SK-N-SH (cell line): ENCODE results near the gene NOL4L. TPM values are rescaled to one million over a fixed set of nuclear protein-coding genes. Genes with fewer than 3 reads are reported as not detected.
A peak's percentile ranks its signal among the peaks of the same experiment; 100 is the strongest.

ENCODE experiments used
- CTCF ChIA-PET: fragments of 300-600, 350-600 bp; formaldehyde crosslinking; extraction: SDS; loops from one replicate; lab custom pipeline; 2021; lab: Yijun Ruan, JAX
- POLR2A ChIA-PET: fragments of 350-600 bp; sonication (Branson Sonifier 250); formaldehyde crosslinking; extraction: SDS; loops from one replicate; lab custom pipeline; 2020; ENCODE audit warnings: antibody characterized with exemption, inconsistent platforms; lab: Yijun Ruan, JAX
- DNase-seq: peaks from one replicate; pipeline ENCODE4 v3.0.0; 2012
- H2AFZ ChIP-seq: fragments of 200-600 bp; sonication (generic); 2 replicates; pipeline ENCODE4 v1.8.1; 2016; ENCODE audit warnings: antibody characterized with exemption, mild to moderate bottlenecking, low read depth
- H3F3A ChIP-seq: fragments of 200-600 bp; sonication (generic); replicated peaks from 2 replicates; pipeline ENCODE3; 2016; ENCODE audit warnings: antibody characterized with exemption, mild to moderate bottlenecking; ENCODE audit not compliant: insufficient read depth
- H3K27ac ChIP-seq, 2 experiments: fragments of 200-500 bp in 1 of 2; fragments of 200-600 bp in 1 of 2; sonication (Bioruptor generic) in 1 of 2; sonication (generic), shearing (Covaris generic) in 1 of 2; 2 replicates each; pipeline versions ENCODE4 v1.5.1 to v1.6.1; 2014 to 2016; ENCODE audit warnings: low read depth in 2 of 2, inconsistent platforms in 1 of 2, low read length in 1 of 2, mild to moderate bottlenecking in 1 of 2, mixed read lengths in 1 of 2
- H3K27me3 ChIP-seq: fragments of 200-600 bp; sonication (generic), shearing (Covaris generic); 2 replicates; pipeline ENCODE4 v1.6.1; 2016; ENCODE audit warnings: mixed run types; ENCODE audit not compliant: insufficient read depth
- H3K36me3 ChIP-seq, 2 experiments: fragments of 200-500 bp in 1 of 2; fragments of 200-600 bp in 1 of 2; sonication (Bioruptor generic) in 1 of 2; sonication (generic) in 1 of 2; replicated peaks in 1 of 2; 2 replicates each; pipeline versions ENCODE3 to v1.5.1; 2014 to 2016; ENCODE audit warnings: low read length in 1 of 2, mild to moderate bottlenecking in 1 of 2; ENCODE audit not compliant: insufficient read depth in 2 of 2, control insufficient read depth in 1 of 2
- H3K4me1 ChIP-seq, 2 experiments: fragments of 200-500 bp in 1 of 2; fragments of 200-600 bp in 1 of 2; sonication (Bioruptor generic) in 1 of 2; sonication (generic), shearing (Covaris generic) in 1 of 2; 2 replicates each; pipeline versions ENCODE4 v1.5.1 to v1.6.1; 2014 to 2016; ENCODE audit warnings: low read depth in 1 of 2, low read length in 1 of 2, mixed run types in 1 of 2; ENCODE audit not compliant: insufficient read depth in 2 of 2, control insufficient read depth in 1 of 2
- H3K4me2 ChIP-seq: fragments of 200-600 bp; sonication (generic), shearing (Covaris generic); 2 replicates; pipeline ENCODE4 v1.6.1; 2017; ENCODE audit warnings: mixed run types
- H3K4me3 ChIP-seq, 2 experiments: fragments of 200-500 bp in 1 of 2; fragments of 200-600 bp in 1 of 2; sonication (Bioruptor generic) in 1 of 2; sonication (generic), shearing (Covaris generic) in 1 of 2; 2 replicates each; pipeline versions ENCODE4 v1.5.1 to v1.8.1; 2014 to 2016; ENCODE audit warnings: low read depth in 2 of 2, inconsistent platforms in 1 of 2, low read length in 1 of 2, mild to moderate bottlenecking in 1 of 2, mixed read lengths in 1 of 2, moderate library complexity in 1 of 2
- H3K79me2 ChIP-seq: fragments of 200-600 bp; sonication (generic); 2 replicates; pipeline ENCODE4 v1.8.1; 2017; ENCODE audit warnings: mild to moderate bottlenecking; ENCODE audit not compliant: insufficient read depth
- H3K9ac ChIP-seq: fragments of 200-600 bp; sonication (generic); 2 replicates; pipeline ENCODE4 v1.6.1; 2017; ENCODE audit warnings: mixed run types
- H3K9me2 ChIP-seq: fragments of 200-600 bp; sonication (generic); 2 replicates; pipeline ENCODE4 v1.6.1; 2017; ENCODE audit warnings: mixed run types
- H3K9me3 ChIP-seq: fragments of 200-600 bp; sonication (generic); 2 replicates; pipeline ENCODE4 v1.6.1; 2017; ENCODE audit warnings: mixed run types, mild to moderate bottlenecking, moderate library complexity
- H4K20me1 ChIP-seq: fragments of 200-600 bp; sonication (generic); 2 replicates; pipeline ENCODE4 v1.6.1; 2017; ENCODE audit warnings: mild to moderate bottlenecking, mixed run types; ENCODE audit not compliant: insufficient read depth
- CHD2 ChIP-seq: fragments of 150-350 bp; IDR thresholded peaks from 2 replicates; pipeline ENCODE4 v1.6.1; 2018; ENCODE audit warnings: low read length; ENCODE audit not compliant: partially characterized antibody
- ELF1 ChIP-seq: IDR thresholded peaks from 2 replicates; pipeline ENCODE4 v1.4.0; 2012
- EP300 ChIP-seq, 2 experiments: IDR thresholded peaks; 2 replicates each; pipeline versions ENCODE4 v1.4.0 to v1.6.1; 2012; ENCODE audit warnings: borderline replicate concordance in 1 of 2, low read depth in 1 of 2, low read length in 1 of 2
- GABPA ChIP-seq: IDR thresholded peaks from 2 replicates; pipeline ENCODE4 v1.4.0; 2012; ENCODE audit warnings: low read depth, mild to moderate bottlenecking
- MXI1 ChIP-seq: IDR thresholded peaks from 2 replicates; pipeline ENCODE4 v1.6.1; 2012; ENCODE audit warnings: mild to moderate bottlenecking, low read depth, low read length, improper control_type of control experiment
- NFIC ChIP-seq: IDR thresholded peaks from 2 replicates; pipeline ENCODE4 v1.4.0; 2012; ENCODE audit warnings: borderline replicate concordance
- RAD21 ChIP-seq: IDR thresholded peaks from 2 replicates; pipeline ENCODE4 v1.6.1; 2012; ENCODE audit warnings: mild to moderate bottlenecking, low read length
- RXRA ChIP-seq: IDR thresholded peaks from 2 replicates; pipeline ENCODE4 v1.4.0; 2012; ENCODE audit warnings: low read depth, mild to moderate bottlenecking, borderline replicate concordance
- TAF1 ChIP-seq: IDR thresholded peaks from 2 replicates; pipeline ENCODE4 v1.6.1; 2012; ENCODE audit warnings: low read depth, mild to moderate bottlenecking, low read length, moderate library complexity, borderline replicate concordance
- TCF12 ChIP-seq: IDR thresholded peaks from 2 replicates; pipeline ENCODE4 v1.4.0; 2012
- WGBS: methylation state at CpG from one replicate; pipeline ENCODE4 v1.1.6; 2017; ENCODE audit warnings: low lambda C conversion rate; 5-methylcytosine and 5-hydroxymethylcytosine counted together
- polyA plus RNA-seq, 3 experiments: library from polyadenylated mRNA; depleted of rRNA; stranded (reverse); fragments of >200 nt; gene quantifications; 2 replicates each; pipeline ENCODE4 v1.2.3, GENCODE V29; 2012
- TF ChIP-seq, protein P1 (sequence below): IDR thresholded peaks from 2 replicates; pipeline ENCODE4 v1.4.0; 2012; ENCODE audit warnings: low read depth
- TF ChIP-seq, protein P2 (sequence below): IDR thresholded peaks from 2 replicates; pipeline ENCODE4; 2012
- TF ChIP-seq, protein P3 (sequence below): IDR thresholded peaks from 2 replicates; pipeline ENCODE4 v1.4.0; 2012; ENCODE audit warnings: low read depth, borderline replicate concordance
- TF ChIP-seq, protein P4 (sequence below): IDR thresholded peaks from 2 replicates; pipeline ENCODE4 v1.6.1; 2012; ENCODE audit warnings: mild to moderate bottlenecking, low read depth, low read length, moderate library complexity

NOL4L gene
- polyA plus RNA-seq, 1 of the 3 experiments (the other 2 are of a cell fraction), result 14.3 TPM

DNA sequence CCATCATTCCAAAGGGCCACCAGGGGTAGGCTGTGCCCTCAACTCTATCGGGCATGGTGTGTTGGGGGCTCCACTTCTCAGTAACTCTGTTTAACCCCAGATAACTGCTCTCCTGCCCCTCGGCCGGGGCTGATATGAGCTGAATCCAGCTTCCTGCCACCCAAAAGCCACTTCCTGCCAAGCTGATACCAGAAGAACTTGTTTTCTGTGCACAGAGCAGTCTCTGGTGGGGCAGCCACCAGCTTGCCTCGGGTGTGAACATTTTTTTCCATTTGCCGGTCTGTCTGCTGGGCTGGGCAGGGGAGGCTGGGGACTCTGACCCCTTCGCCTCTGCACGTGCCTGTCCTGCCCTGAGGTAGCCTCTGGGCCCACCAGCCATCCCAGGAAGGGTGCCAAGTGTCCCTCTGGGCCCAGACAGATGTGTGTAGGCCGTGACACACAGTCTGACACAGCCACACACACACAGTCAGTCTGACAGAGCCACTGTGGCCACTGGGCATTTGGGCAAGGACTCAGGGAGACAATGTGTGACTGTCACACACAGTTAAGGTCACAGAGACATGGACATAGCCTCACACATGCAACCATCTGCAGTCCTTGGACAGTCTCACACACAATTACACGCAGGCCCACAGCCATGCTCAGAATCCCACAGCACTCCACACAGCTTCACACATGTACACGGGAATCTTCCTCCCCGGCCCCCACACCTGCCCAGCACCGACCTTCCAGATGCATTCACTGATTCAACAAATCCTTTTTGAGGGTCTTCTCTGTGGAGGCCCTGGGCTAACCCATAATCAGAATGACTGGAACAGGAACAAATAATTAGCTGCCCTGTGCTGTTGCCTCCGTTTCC lies 45.1 kb downstream of the NOL4L start (continued):
- no peak for TF ChIP-seq CHD2
- TF ChIP-seq, protein P1, sequence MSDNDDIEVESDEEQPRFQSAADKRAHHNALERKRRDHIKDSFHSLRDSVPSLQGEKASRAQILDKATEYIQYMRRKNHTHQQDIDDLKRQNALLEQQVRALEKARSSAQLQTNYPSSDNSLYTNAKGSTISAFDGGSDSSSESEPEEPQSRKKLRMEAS, result no peak
- TF ChIP-seq, protein P2, sequence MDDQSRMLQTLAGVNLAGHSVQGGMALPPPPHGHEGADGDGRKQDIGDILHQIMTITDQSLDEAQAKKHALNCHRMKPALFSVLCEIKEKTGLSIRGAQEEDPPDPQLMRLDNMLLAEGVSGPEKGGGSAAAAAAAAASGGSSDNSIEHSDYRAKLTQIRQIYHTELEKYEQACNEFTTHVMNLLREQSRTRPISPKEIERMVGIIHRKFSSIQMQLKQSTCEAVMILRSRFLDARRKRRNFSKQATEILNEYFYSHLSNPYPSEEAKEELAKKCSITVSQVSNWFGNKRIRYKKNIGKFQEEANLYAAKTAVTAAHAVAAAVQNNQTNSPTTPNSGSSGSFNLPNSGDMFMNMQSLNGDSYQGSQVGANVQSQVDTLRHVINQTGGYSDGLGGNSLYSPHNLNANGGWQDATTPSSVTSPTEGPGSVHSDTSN, result no peak
- TF ChIP-seq, protein P3, sequence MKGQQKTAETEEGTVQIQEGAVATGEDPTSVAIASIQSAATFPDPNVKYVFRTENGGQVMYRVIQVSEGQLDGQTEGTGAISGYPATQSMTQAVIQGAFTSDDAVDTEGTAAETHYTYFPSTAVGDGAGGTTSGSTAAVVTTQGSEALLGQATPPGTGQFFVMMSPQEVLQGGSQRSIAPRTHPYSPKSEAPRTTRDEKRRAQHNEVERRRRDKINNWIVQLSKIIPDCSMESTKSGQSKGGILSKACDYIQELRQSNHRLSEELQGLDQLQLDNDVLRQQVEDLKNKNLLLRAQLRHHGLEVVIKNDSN, result no peak
- no peak for TF ChIP-seq ELF1
- no peak for TF ChIP-seq RXRA

DNA sequence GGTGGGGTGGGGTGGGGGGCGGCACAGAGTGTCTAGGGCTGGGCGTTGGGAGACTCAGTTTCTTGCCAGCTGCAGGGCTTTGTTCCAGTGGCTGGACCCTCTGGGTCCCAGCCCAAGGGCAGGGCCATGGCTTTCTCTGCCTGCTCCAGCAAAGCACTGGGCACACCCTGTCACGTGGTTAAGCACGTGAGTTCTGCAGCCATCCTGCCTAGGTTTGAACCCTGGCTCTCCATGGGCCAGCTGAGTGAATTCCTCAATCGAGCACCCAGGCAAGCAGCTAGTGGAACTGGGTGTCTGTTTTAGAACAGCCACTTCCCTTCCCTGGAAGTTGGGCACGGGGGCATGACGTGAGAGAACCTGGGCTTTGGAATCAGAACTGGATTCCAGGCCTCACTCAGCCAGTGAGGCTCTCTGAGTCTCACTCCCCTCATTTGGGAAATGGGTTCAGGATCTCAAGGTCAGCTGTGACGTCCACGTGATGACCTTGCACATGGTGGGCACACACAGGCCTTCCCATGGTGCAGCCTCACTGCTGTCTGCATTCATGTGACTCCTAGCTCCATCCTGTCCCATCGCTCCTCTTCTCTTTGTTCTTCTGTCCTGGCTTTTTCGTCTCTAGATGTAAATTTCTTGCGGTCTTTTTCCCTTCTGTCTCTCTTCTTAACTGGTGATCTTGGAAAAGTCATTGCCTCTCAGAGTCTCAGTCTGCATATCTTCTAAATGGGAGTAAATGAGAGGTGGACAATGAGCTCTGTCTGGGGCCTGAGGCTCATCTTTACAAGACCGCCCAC lies 45.9 kb downstream of the NOL4L start:
- Histone ChIP-seq H3K9me3 (no peaks in the 10 kb centered on the region), H3K79me2 (no peaks in the 10 kb centered on the region), H3K36me3 (no peaks in the 10 kb centered on the region), H4K20me1 (no peaks in the 10 kb centered on the region), H3K9me2 (no peaks in the 10 kb centered on the region), H3K4me3 (no peak overlapping the region), H3K4me2 (no peak overlapping the region), H3K9ac (no peak overlapping the region), H3K27me3 (no peaks in the 10 kb centered on the region; the same call in 1 of the 2 replicates), H3K4me1 (peaks cover 0 to 48% of the 10 kb centered on the region in 2 experiments; a peak in 1 of 4 replicates), H3K27ac (peak overlapping the region in 1 of 2 experiments; percentile 65; a peak in 2 of 4 replicates), H3F3A (no peaks in the 10 kb centered on the region), H2AFZ (no peak overlapping the region)
- 77% methylated on average over 9 of the region's 13 CpGs for WGBS
- no peak for DNase-seq
- POLR2A ChIA-PET, result no interaction called here
- CTCF ChIA-PET, result interaction anchor here (5.6 kb wide), 1 partner anchor 16 kb away, joined by 30 read pairs; no protein-coding TSS in a partner anchor
- TF ChIP-seq EP300 (IDR thresholded peaks at IDR 0.05; ENCODE audit: borderline replicate concordance in 1 of 2, low read depth in 1 of 2, low read length in 1 of 2), result no peak
- TF ChIP-seq, protein P4, sequence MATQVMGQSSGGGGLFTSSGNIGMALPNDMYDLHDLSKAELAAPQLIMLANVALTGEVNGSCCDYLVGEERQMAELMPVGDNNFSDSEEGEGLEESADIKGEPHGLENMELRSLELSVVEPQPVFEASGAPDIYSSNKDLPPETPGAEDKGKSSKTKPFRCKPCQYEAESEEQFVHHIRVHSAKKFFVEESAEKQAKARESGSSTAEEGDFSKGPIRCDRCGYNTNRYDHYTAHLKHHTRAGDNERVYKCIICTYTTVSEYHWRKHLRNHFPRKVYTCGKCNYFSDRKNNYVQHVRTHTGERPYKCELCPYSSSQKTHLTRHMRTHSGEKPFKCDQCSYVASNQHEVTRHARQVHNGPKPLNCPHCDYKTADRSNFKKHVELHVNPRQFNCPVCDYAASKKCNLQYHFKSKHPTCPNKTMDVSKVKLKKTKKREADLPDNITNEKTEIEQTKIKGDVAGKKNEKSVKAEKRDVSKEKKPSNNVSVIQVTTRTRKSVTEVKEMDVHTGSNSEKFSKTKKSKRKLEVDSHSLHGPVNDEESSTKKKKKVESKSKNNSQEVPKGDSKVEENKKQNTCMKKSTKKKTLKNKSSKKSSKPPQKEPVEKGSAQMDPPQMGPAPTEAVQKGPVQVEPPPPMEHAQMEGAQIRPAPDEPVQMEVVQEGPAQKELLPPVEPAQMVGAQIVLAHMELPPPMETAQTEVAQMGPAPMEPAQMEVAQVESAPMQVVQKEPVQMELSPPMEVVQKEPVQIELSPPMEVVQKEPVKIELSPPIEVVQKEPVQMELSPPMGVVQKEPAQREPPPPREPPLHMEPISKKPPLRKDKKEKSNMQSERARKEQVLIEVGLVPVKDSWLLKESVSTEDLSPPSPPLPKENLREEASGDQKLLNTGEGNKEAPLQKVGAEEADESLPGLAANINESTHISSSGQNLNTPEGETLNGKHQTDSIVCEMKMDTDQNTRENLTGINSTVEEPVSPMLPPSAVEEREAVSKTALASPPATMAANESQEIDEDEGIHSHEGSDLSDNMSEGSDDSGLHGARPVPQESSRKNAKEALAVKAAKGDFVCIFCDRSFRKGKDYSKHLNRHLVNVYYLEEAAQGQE, result no peak
- TF ChIP-seq NFIC, result no peak
- no peak for TF ChIP-seq RAD21
- no peak for TF ChIP-seq MXI1
- no peak for TF ChIP-seq GABPA
- TF ChIP-seq TAF1, result no peak
- TF ChIP-seq TCF12, result no peak
